H1 (cell line): ENCODE measurements around the gene SH2D5. TPM values are rescaled to one million over a fixed set of nuclear protein-coding genes. Genes with fewer than 3 reads are reported as not detected.

Experiments used
- CTCF ChIA-PET: fragments of 300-600 bp; sonication (Branson Sonifier 250); formaldehyde crosslinking; loops from one replicate; lab custom pipeline; 2021; ENCODE audit not compliant: partially characterized antibody; lab: Charles Lee
- POLR2A ChIA-PET: fragments of 300-600 bp; sonication (Branson Sonifier 250); formaldehyde crosslinking; loops from one replicate; lab custom pipeline; 2021; ENCODE audit warnings: inconsistent platforms; ENCODE audit not compliant: partially characterized antibody; lab: Charles Lee
- DNase-seq, 2 experiments: peaks; one replicate each; pipeline versions ENCODE4 v3.0.0 to v3.0.0-alpha.2; 2010 to 2022; ENCODE audit warnings: low spot score in 2 of 2, low read depth in 1 of 2, mixed read lengths in 1 of 2
- FAIRE-seq: peaks from 2 replicates; lab custom pipeline; 2011; peaks lifted over from hg19 to GRCh38; lab: Jason Lieb, UNC
- H2AFZ ChIP-seq: 2 replicates; pipeline ENCODE4 v1.8.1; 2012; ENCODE audit warnings: low read length, inconsistent platforms
- H2AK5ac ChIP-seq: 2 replicates; pipeline ENCODE4 v1.6.1; 2013; ENCODE audit warnings: low read depth, low read length
- H2BK120ac ChIP-seq: replicated peaks from 2 replicates; pipeline ENCODE3; 2013; ENCODE audit warnings: low read depth, low read length, inconsistent platforms
- H2BK12ac ChIP-seq: 2 replicates; pipeline ENCODE4 v1.6.1; 2013; ENCODE audit warnings: low read depth, low read length
- H2BK15ac ChIP-seq: 2 replicates; pipeline ENCODE4 v1.6.1; 2013; ENCODE audit warnings: low read length
- H2BK20ac ChIP-seq: 2 replicates; pipeline ENCODE4 v1.6.1; 2013; ENCODE audit warnings: low read length
- H2BK5ac ChIP-seq: 2 replicates; pipeline ENCODE4 v1.6.1; 2013; ENCODE audit warnings: low read depth, low read length
- H3K14ac ChIP-seq: 2 replicates; pipeline ENCODE4 v1.6.1; 2013; ENCODE audit warnings: inconsistent platforms; ENCODE audit not compliant: insufficient read length
- H3K18ac ChIP-seq: 2 replicates; pipeline ENCODE4 v1.6.1; 2013; ENCODE audit warnings: low read length; ENCODE audit errors: extremely low read depth
- H3K23ac ChIP-seq: 2 replicates; pipeline ENCODE4 v1.6.1; 2013; ENCODE audit warnings: inconsistent platforms; ENCODE audit not compliant: insufficient read length
- H3K23me2 ChIP-seq: 2 replicates; pipeline ENCODE4 v1.6.1; 2013; ENCODE audit warnings: low read depth, low read length
- H3K27ac ChIP-seq: 2 replicates; pipeline ENCODE4 v1.6.1; 2011; ENCODE audit warnings: low read depth, low read length, inconsistent platforms
- H3K27me3 ChIP-seq, 4 experiments: replicated peaks in 1 of 4; 1 replicate in 1 of 4; 2 replicates in 3 of 4; pipeline versions ENCODE4 v1.6.1 to v1.8.1; 2011 to 2013; ENCODE audit warnings: low read length in 3 of 4, mild to moderate bottlenecking in 3 of 4, inconsistent platforms in 2 of 4, mixed read lengths in 2 of 4, moderate library complexity in 1 of 4; ENCODE audit not compliant: control insufficient read depth in 3 of 4, insufficient read depth in 3 of 4; ENCODE audit errors: extremely low read depth in 1 of 4
- H3K36me3 ChIP-seq, 4 experiments: 2 replicates each; pipeline versions ENCODE4 v1.6.1 to v1.8.1; 2011 to 2013; ENCODE audit warnings: mild to moderate bottlenecking in 4 of 4, low read length in 3 of 4, moderate library complexity in 2 of 4, control low read depth in 1 of 4, inconsistent platforms in 1 of 4; ENCODE audit not compliant: insufficient read depth in 4 of 4, control insufficient read depth in 2 of 4
- H3K4ac ChIP-seq: replicated peaks from 2 replicates; pipeline ENCODE3; 2013; ENCODE audit warnings: low read length, low read depth, mixed read lengths, inconsistent platforms; ENCODE audit not compliant: insufficient read length
- H3K4me1 ChIP-seq, 4 experiments: replicated peaks in 1 of 4; 1 replicate in 1 of 4; 2 replicates in 3 of 4; pipeline versions ENCODE4 v1.6.1 to v1.8.1; 2011 to 2013; ENCODE audit warnings: low read length in 3 of 4, inconsistent platforms in 2 of 4, mixed read lengths in 1 of 4; ENCODE audit not compliant: insufficient read depth in 4 of 4, control insufficient read depth in 3 of 4
- H3K4me2 ChIP-seq, 2 experiments: 2 replicates each; pipeline versions ENCODE4 v1.6.1 to v1.8.1; 2011 to 2013; ENCODE audit warnings: low read depth in 2 of 2, low read length in 2 of 2, control low read depth in 1 of 2, inconsistent platforms in 1 of 2, mild to moderate bottlenecking in 1 of 2; ENCODE audit not compliant: insufficient read depth in 1 of 2
- H3K4me3 ChIP-seq, 4 experiments: fragments of 200-600, 300-600 bp in 1 of 4; sonication (generic), shearing (Covaris generic), sonication (Bioruptor Twin) in 1 of 4; 2 replicates each; pipeline versions ENCODE4 v1.5.1 to v1.8.1; 2011 to 2016; ENCODE audit warnings: low read length in 4 of 4, low read depth in 3 of 4, control low read depth in 2 of 4, inconsistent platforms in 2 of 4, mild to moderate bottlenecking in 2 of 4, mixed read lengths in 1 of 4, moderate library complexity in 1 of 4; ENCODE audit not compliant: insufficient read depth in 2 of 4; ENCODE audit errors: extremely low read depth in 1 of 4
- H3K56ac ChIP-seq: replicated peaks from 2 replicates; pipeline ENCODE3; 2013; ENCODE audit warnings: low read depth, mild to moderate bottlenecking, mixed read lengths, low read length, inconsistent platforms; ENCODE audit not compliant: insufficient read length
- H3K79me1 ChIP-seq: 2 replicates; pipeline ENCODE4 v1.6.1; 2013; ENCODE audit warnings: low read depth, low read length, control low read depth
- H3K79me2 ChIP-seq, 2 experiments: 2 replicates each; pipeline versions ENCODE4 v1.6.1 to v1.8.1; 2012 to 2013; ENCODE audit warnings: low read length in 2 of 2, mild to moderate bottlenecking in 2 of 2, inconsistent platforms in 1 of 2; ENCODE audit not compliant: insufficient read depth in 2 of 2, control insufficient read depth in 1 of 2
- H3K9ac ChIP-seq, 4 experiments: replicated peaks in 1 of 4; 1 replicate in 1 of 4; 2 replicates in 3 of 4; pipeline versions ENCODE4 v1.6.1 to v1.8.1; 2011 to 2013; ENCODE audit warnings: low read depth in 3 of 4, low read length in 3 of 4, control low read depth in 2 of 4, mild to moderate bottlenecking in 2 of 4, moderate library complexity in 2 of 4, inconsistent platforms in 1 of 4; ENCODE audit errors: extremely low read depth in 1 of 4
- H3K9me3 ChIP-seq, 2 experiments: 2 replicates each; pipeline versions ENCODE4 v1.6.1 to v1.8.1; 2012 to 2013; ENCODE audit warnings: mild to moderate bottlenecking in 2 of 2, moderate library complexity in 2 of 2, control low read depth in 1 of 2, inconsistent platforms in 1 of 2, low read depth in 1 of 2, low read length in 1 of 2, mixed read lengths in 1 of 2; ENCODE audit not compliant: insufficient read depth in 2 of 2
- H4K20me1 ChIP-seq, 2 experiments: replicated peaks in 1 of 2; 2 replicates each; pipeline versions ENCODE3 to v1.8.1; 2011 to 2013; ENCODE audit warnings: inconsistent platforms in 2 of 2, low read length in 2 of 2, mild to moderate bottlenecking in 1 of 2; ENCODE audit not compliant: insufficient read depth in 2 of 2, control insufficient read depth in 1 of 2
- H4K5ac ChIP-seq: 2 replicates; pipeline ENCODE4 v1.6.1; 2013; ENCODE audit warnings: low read length, low read depth, mixed read lengths, inconsistent platforms; ENCODE audit not compliant: insufficient read length
- H4K8ac ChIP-seq: 2 replicates; pipeline ENCODE4 v1.8.0; 2013; ENCODE audit warnings: mild to moderate bottlenecking, moderate library complexity, low read length, inconsistent platforms; ENCODE audit not compliant: insufficient read depth; ENCODE audit errors: extremely low read depth
- H4K91ac ChIP-seq: replicated peaks from 2 replicates; pipeline ENCODE3; 2013; ENCODE audit warnings: low read length, mixed read lengths, inconsistent platforms; ENCODE audit not compliant: insufficient read length
- JUN ChIP-seq: IDR thresholded peaks from 2 replicates; pipeline ENCODE4 v1.6.1; 2011; ENCODE audit warnings: low read depth, mild to moderate bottlenecking, improper control_type of control experiment, low read length
- KDM1A ChIP-seq: fragments of 200-600, 300-600 bp; sonication (generic); IDR thresholded peaks from 2 replicates; pipeline ENCODE4 v1.7.1; 2016; ENCODE audit warnings: mild to moderate bottlenecking, low read length, borderline replicate concordance
- WGBS, 2 experiments: shearing (Covaris generic) in 1 of 2; methylation state at CpG; one replicate each; pipeline versions ENCODE4 v1.1.6 to v1.1.7; 2013 to 2015; ENCODE audit warnings: low lambda C conversion rate in 2 of 2, mixed read lengths in 2 of 2, inconsistent platforms in 1 of 2, low coverage in 1 of 2, missing lambda C conversion rate in 1 of 2; ENCODE audit not compliant: insufficient replicate concordance in 2 of 2, insufficient coverage in 1 of 2, insufficient read length in 1 of 2; ENCODE audit errors: extremely low coverage in 1 of 2, missing lambda C conversion rate in 1 of 2; 5-methylcytosine and 5-hydroxymethylcytosine counted together
- polyA plus RNA-seq, 7 experiments: library from polyadenylated mRNA; depleted of rRNA in 3 of 7; stranded (reverse) in 5 of 7; unstranded in 2 of 7; fragments of >200 nt in 5 of 7; fragments of 200-250 nt in 2 of 7; gene quantifications; 1 replicate in 5 of 7; 2 replicates in 1 of 7; 4 replicates in 1 of 7; pipeline versions ENCODE4 v1.2.1 to v1.2.3, GENCODE V29; 2011 to 2013; ENCODE audit warnings: missing spikeins in 2 of 7, mixed read lengths in 2 of 7
- total RNA-seq: library from RNA; stranded (reverse); fragmentation: NEBNext Ultra II Directional; extraction: Animal tissue kit (Norgen Biotek cat#: 25700); gene quantifications from 2 replicates; pipeline ENCODE4 v1.2.1, GENCODE V29; 2021
- TF ChIP-seq, protein P1 (sequence below): IDR thresholded peaks from 2 replicates; pipeline ENCODE4 v1.6.1; 2012; ENCODE audit warnings: low read length, inconsistent platforms

The SH2D5 gene
- total and polyA plus RNA-seq, 2 of the 8 experiments (the other 6 are each of a cell fraction or from before 2014, with no cell fraction given), result 13.2 to 18.4 TPM

DNA sequence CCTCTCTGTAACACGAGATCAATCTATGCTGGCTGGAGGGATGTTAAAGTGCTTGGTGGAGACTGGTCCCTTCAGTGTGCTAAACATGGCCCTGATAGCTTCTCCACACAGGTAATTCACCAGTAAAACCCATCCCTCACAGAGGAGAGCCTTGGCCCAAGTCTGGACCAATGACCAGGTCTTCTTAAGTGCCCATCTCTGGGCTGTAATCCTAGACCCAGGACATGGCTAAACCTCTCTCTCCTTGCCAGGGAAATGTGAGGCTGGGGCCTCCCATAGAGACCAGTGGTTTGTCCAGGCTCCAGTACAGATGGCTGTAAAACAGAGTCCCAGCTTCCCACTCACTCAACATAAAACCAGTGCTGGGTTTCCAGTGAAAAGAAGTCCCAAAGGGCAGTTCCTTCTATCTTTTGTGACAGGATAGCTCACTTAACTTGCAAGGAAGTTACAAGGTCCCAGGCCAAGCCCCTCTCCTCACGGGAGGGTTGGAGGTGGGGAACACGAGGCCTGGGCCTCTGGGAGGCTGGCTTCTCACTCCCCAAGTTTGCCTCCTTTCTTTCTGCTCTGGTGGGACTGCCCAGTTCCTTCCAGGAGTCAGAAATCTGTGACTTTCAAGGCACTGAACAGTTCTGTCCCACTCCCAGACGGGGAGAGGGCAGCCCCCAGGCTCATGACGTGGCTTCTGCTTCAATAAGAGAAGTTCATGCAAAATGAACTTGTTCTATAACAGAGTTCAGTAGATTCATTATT is 12.5 kb downstream of the SH2D5 start:
- Histone ChIP-seq H3K4me1 (peaks cover 0 to 9% (median under 1%) of the 10 kb centered on the region in 4 experiments; a peak in 5 of 7 replicates), H2BK5ac (no peak overlapping the region), H4K91ac (no peak overlapping the region), H4K20me1 (peaks cover 0 to 5% of the 10 kb centered on the region in 2 experiments), H4K5ac (no peak overlapping the region), H3K27ac (no peak overlapping the region), H3K18ac (no peak overlapping the region), H2AK5ac (no peak overlapping the region), H2BK12ac (no peak overlapping the region), H3K9me3 (no peaks in the 10 kb centered on the region; a peak in 1 of 4 replicates), H3K9ac (no peak overlapping the region), H2BK15ac (no peak overlapping the region), H3K27me3 (peaks cover 0 to 22% (median 10%) of the 10 kb centered on the region in 4 experiments; a peak in 6 of 7 replicates), H3K23ac (no peak overlapping the region), H3K4me2 (no peak overlapping the region), H3K14ac (no peak overlapping the region), H3K4ac (no peak overlapping the region), H2BK120ac (no peak overlapping the region), H3K79me2 (no peaks in the 10 kb centered on the region), H3K36me3 (no peaks in the 10 kb centered on the region), H4K8ac (no peak overlapping the region), H3K4me3 (no peak overlapping the region), H2BK20ac (no peak overlapping the region), H3K79me1 (no peaks in the 10 kb centered on the region), H2AFZ (no peak overlapping the region), H3K23me2 (peaks cover 4% of the 10 kb centered on the region; the same call in 1 of the 2 replicates), H3K56ac (no peak overlapping the region)
- WGBS, 2 experiments, result 93% methylated on average over 5 of the region's 5 CpGs; no CpG with 5 or more reads in 1 of the 2 experiments
- TF ChIP-seq JUN (no peak), KDM1A (no peak)
- TF ChIP-seq, protein P1, sequence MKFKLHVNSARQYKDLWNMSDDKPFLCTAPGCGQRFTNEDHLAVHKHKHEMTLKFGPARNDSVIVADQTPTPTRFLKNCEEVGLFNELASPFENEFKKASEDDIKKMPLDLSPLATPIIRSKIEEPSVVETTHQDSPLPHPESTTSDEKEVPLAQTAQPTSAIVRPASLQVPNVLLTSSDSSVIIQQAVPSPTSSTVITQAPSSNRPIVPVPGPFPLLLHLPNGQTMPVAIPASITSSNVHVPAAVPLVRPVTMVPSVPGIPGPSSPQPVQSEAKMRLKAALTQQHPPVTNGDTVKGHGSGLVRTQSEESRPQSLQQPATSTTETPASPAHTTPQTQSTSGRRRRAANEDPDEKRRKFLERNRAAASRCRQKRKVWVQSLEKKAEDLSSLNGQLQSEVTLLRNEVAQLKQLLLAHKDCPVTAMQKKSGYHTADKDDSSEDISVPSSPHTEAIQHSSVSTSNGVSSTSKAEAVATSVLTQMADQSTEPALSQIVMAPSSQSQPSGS, result no peak
- ChIA-PET POLR2A (interaction anchor here (7.8 kb wide), 1 partner anchor 10 kb away, joined by 68 read pairs; the partner anchor contains the start of gene SH2D5), CTCF (interaction anchor here (1.0 to 3.3 kb wide), 2 partner anchors 11 to 22 kb away, joined by 3 to 19 read pairs; no protein-coding TSS in a partner anchor)
- FAIRE-seq (no peak), DNase-seq (no peak)
